Measurements from ENCODE around the gene CDC42EP4. TPM values are rescaled to one million over a fixed set of nuclear protein-coding genes. Genes with fewer than 3 reads are reported as not detected.
A peak's percentile ranks its signal among the peaks of the same experiment; 100 is the strongest.

Gene CDC42EP4
- total and polyA plus RNA-seq, 7 donors: 10.7 to 24.4 (median 18.3) TPM

GRCh38 chr17:73285603-73285908 lies 26.2 kb downstream of the CDC42EP4 start:
- 79 to 87% (median 85%) methylated on average over 12 to 15 of the region's 15 CpGs for WGBS, 3 donors
- H3K27ac ChIP-seq: no peak overlapping the region

GRCh38 chr17:73284906-73285602 lies 26.7 kb downstream of the CDC42EP4 start:
- DNase-seq: no peak
- peaks cover 0 to 16% of the 10 kb centered on the region in 2 donors for H3K36me3 ChIP-seq (ENCODE audit: insufficient read depth in 1 of 2, low read depth in 1 of 2)
- 66 to 72% (median 69%) methylated on average over 19 to 20 of the region's 20 CpGs for WGBS, 3 donors
- ATAC-seq: no peak
- intact Hi-C loops (cut with DNase I): no loop called here
- no peaks in the 10 kb centered on the region for H3K4me1 ChIP-seq
- no peak overlapping the region for H3K27ac ChIP-seq
- H3K27me3 ChIP-seq (ENCODE audit: insufficient read depth in 3 of 3, low read length in 2 of 3): no peaks in the 10 kb centered on the region
- H3K9me3 ChIP-seq: no peaks in the 10 kb centered on the region
- H3K4me3 ChIP-seq: no peak overlapping the region
- no peak for TF ChIP-seq CTCF (IDR thresholded peaks at IDR 0.05)

More at GRCh38 chr17:73285603-73285908, 26.2 kb downstream of the CDC42EP4 start:
- Histone ChIP-seq H3K9me3 (no peaks in the 10 kb centered on the region), H3K36me3 (ENCODE audit: insufficient read depth in 1 of 2, low read depth in 1 of 2) (peaks cover 0 to 16% of the 10 kb centered on the region in 2 donors), H3K27me3 (ENCODE audit: insufficient read depth in 3 of 3, low read length in 2 of 3) (no peaks in the 10 kb centered on the region), H3K4me1 (peaks cover 3% of the 10 kb centered on the region), H3K4me3 (no peak overlapping the region)
- DNase-seq: no peak
- no peak for ATAC-seq
- TF ChIP-seq CTCF (IDR thresholded peaks at IDR 0.05): no peak
- intact Hi-C loops (cut with DNase I): no loop called here

GRCh38 chr17:73284354-73284753 lies 27.4 kb downstream of the CDC42EP4 start:
- no peak overlapping the region for H3K27ac ChIP-seq
- peaks cover 0 to 16% of the 10 kb centered on the region in 2 donors for H3K36me3 ChIP-seq (ENCODE audit: insufficient read depth in 1 of 2, low read depth in 1 of 2)
- intact Hi-C loops (cut with DNase I): no loop called here
- H3K4me3 ChIP-seq: no peak overlapping the region
- H3K27me3 ChIP-seq (ENCODE audit: insufficient read depth in 3 of 3, low read length in 2 of 3): no peaks in the 10 kb centered on the region
- ATAC-seq (no peak), DNase-seq (no peak)
- WGBS, 3 donors: 71 to 78% (median 76%) methylated on average over 8 of the region's 8 CpGs
- H3K4me1 ChIP-seq: no peaks in the 10 kb centered on the region
- TF ChIP-seq CTCF (IDR thresholded peaks at IDR 0.05): no peak
- H3K9me3 ChIP-seq: no peaks in the 10 kb centered on the region

- DNase-seq: peak in 1 of 2 donors; percentile 68
- ATAC-seq: no peak
- H3K4me3 ChIP-seq: no peak overlapping the region
- no peaks in the 10 kb centered on the region for H3K9me3 ChIP-seq
- intact Hi-C loops (cut with DNase I): no loop called here
- no peak for TF ChIP-seq CTCF (IDR thresholded peaks at IDR 0.05)
- peaks cover 0 to 16% of the 10 kb centered on the region in 2 donors for H3K36me3 ChIP-seq (ENCODE audit: insufficient read depth in 1 of 2, low read depth in 1 of 2)
- WGBS, 3 donors: 57 to 78% (median 72%) methylated on average over 10 of the region's 10 CpGs
- H3K27me3 ChIP-seq (ENCODE audit: insufficient read depth in 3 of 3, low read length in 2 of 3): no peaks in the 10 kb centered on the region
- peaks cover 2% of the 10 kb centered on the region for H3K4me1 ChIP-seq
- H3K27ac ChIP-seq: no peak overlapping the region
Measured at GRCh38 chr17:73283841-73284282, 27.9 kb downstream of the CDC42EP4 start.

- ATAC-seq (no peak), DNase-seq (no peak)
- Histone ChIP-seq H3K9me3 (no peaks in the 10 kb centered on the region), H3K4me1 (peaks cover 8% of the 10 kb centered on the region), H3K27me3 (ENCODE audit: insufficient read depth in 3 of 3, low read length in 2 of 3) (no peaks in the 10 kb centered on the region), H3K4me3 (no peak overlapping the region), H3K36me3 (ENCODE audit: insufficient read depth in 1 of 2, low read depth in 1 of 2) (peaks cover 0 to 16% of the 10 kb centered on the region in 2 donors), H3K27ac (no peak overlapping the region)
- 84 to 87% (median 87%) methylated on average over 5 of the region's 5 CpGs for WGBS, 3 donors
- TF ChIP-seq CTCF (IDR thresholded peaks at IDR 0.05): no peak
- intact Hi-C loops (cut with DNase I): no loop called here
Measured at GRCh38 chr17:73283250-73283649, 28.6 kb downstream of the CDC42EP4 start.
